GM12872 (cell line): ENCODE measurements around the gene ARHGEF12.

ENCODE experiments used
- CTCF ChIP-seq: IDR thresholded peaks from 3 replicates; pipeline ENCODE4 v1.5.1; 2011; ENCODE audit warnings: low read depth, mild to moderate bottlenecking, low read length, moderate library complexity; ENCODE audit not compliant: insufficient read depth

ARHGEF12 gene

GRCh38 chr11:120324932-120325810 lies 11.0 kb upstream of the ARHGEF12 start, which contains the start of gene TLCD5:
Gene TLCD5 (plus strand): TSS chr11:120325299. CDS start chr11:120327442, 2,143 bp downstream.
- TF ChIP-seq CTCF, result no peak

GRCh38 chr11:120326228-120326627 lies 10.0 kb upstream of the ARHGEF12 start:
- no peak for TF ChIP-seq CTCF

- no peak for TF ChIP-seq CTCF
Measured at GRCh38 chr11:120326845-120327281, 9.3 kb upstream of the ARHGEF12 start.

- TF ChIP-seq CTCF, result no peak
Measured at GRCh38 chr11:120327311-120327710, 8.9 kb upstream of the ARHGEF12 start.

- no peak for TF ChIP-seq CTCF
Measured at GRCh38 chr11:120329556-120329955, 6.7 kb upstream of the ARHGEF12 start.

- no peak for TF ChIP-seq CTCF
Measured at GRCh38 chr11:120330045-120330444, 6.2 kb upstream of the ARHGEF12 start.

- no peak for TF ChIP-seq CTCF
Measured at GRCh38 chr11:120331301-120331996, 4.8 kb upstream of the ARHGEF12 start.
